ENCODE measurements around the gene ST3GAL5.
"Not testable (repeated sequence)": the region's sequence is repeated elsewhere in the genome, so short reads cannot be mapped to it uniquely, and the experiment has no call there.

ST3GAL5 gene

DNA sequence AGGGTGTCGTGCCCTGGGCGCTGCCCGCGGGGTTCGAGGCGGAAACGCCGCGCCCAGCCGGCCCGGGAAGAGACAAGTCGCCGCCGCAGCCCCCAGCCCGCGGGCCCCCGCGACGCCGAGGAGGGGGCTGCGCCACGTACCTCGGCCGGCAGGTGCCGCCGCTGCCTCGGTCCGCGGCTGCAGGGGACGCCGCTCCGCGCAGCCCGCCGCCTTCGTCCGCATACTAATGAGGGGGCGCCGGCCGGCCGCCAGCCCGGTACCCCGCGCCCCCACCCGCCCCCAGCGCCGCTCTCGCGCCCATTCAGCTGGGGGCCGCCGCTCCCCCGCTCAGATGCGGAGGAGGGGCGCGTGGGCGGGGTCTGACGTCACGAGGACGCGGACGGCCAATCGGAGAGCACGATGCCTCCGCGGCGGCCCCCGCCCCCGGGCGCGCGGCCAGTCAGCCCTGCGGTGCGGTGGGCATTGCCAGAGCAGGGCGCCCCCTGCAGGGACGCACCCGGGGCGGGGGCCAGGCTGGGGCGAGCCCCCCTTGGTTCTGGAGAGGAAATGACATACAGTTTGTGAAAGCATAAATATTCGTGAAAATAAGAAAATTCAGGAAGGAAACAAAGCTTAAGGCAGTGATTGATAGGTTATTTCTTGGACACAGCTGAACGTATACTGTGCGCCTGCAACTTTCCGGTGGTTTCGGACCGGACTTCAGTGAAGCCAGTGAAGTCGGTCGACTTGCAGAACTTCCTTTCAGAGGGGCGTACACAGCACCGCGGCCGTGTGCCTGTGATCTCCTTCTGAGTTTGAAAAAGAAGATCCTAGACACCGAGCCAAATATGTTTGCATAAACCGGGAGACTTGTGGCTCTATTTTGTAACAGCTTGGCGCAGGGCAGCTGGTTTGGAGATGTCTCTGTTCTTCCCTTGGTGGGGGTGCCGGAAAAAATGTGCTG lies at the start of gene ST3GAL5:
Gene ST3GAL5, minus strand, starts transcription at position 307 of the 943 bp plus-strand sequence. Its CDS starts 85 bp downstream, at position 222.
- in situ Hi-C loops (cut with HindIII; ENCODE audit: low pct_unique_long_range_greater_than_20kb, low sequenced_read_pairs), result no loop called here
- no peak for TF ChIP-seq JUND (IDR thresholded peaks at IDR 0.05; ENCODE audit: low read depth)
- DNase-seq (ENCODE audit: low read depth in 1 of 2, low spot score in 1 of 2), result peak; percentile 61 to 74

DNA sequence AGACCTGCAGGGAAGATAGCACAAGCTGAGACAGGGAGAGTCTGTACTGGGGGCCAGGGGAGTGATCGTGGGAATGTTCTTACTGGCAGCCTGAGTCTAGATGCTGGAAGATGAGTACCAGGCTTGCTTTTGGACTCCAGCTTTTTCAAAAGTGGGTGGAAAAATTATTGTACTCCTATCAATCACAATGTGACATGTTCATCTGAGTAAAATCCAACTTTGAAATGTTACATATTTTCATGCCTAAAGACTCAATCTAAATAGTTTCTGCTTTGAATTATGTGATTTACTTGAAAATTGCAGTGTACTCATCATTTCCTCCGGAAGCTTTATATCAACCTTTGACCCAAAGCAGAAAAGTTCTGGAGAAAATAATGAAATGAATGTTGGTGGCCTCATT lies 49.7 kb upstream of the ST3GAL5 start:
- in situ Hi-C loops (cut with HindIII; ENCODE audit: low pct_unique_long_range_greater_than_20kb, low sequenced_read_pairs), result no loop called here
- DNase-seq (ENCODE audit: low read depth in 1 of 2, low spot score in 1 of 2), result no peak
- TF ChIP-seq JUND (IDR thresholded peaks at IDR 0.05; ENCODE audit: low read depth), result no peak

DNA sequence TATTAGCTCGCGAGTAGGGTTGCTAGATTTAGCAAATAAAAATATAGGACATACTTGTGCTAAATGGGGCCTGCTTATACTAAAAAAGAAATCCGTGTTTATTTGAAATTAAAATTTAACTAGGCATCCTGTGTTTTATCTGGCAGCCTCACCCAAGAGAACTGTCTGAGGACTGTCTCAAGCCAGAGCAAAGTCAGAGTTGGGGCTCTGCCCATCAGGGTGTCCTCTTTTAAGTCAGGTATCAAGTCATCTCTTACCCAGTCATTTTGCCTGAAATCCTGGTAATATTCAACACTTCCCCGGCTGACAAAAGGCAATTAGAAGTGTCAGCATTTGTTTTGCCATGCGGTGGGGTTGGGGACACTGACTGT lies 48.3 kb upstream of the ST3GAL5 start:
- in situ Hi-C loops (cut with HindIII; ENCODE audit: low pct_unique_long_range_greater_than_20kb, low sequenced_read_pairs), result no loop called here
- TF ChIP-seq JUND (IDR thresholded peaks at IDR 0.05; ENCODE audit: low read depth), result no peak
- DNase-seq (ENCODE audit: low read depth in 1 of 2, low spot score in 1 of 2), result no peak

DNA sequence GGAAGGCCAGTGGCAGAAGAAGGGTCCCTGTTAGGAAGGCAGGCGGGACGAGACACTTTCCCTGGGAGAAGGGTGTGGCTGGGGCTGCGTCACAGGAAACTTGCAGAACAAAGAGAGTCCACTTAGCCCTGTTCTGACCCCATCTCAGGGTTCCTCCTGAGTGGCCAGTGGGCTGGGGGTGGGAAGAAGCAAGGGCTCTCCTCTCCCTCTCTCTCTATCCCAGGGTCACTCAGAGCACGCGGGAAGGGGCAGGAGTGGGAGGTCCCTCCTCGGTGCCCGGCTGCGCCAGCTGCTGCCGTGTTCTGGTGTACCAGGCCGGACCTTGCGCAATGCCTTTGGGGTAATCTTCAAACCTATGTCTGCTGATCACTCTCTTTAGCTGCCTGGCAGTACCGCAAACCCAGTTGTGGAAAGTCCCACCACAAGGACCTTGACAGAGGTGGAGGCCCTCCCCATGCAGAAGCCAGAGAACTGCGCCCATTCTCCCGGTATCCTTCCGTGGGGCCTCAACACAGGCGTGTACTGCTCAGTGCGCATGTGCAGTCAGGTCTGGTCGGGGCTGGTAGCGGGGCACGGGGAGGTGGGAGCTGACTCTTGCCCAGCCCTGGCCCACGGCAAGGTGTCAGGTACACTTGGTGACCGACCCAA lies 47.8 kb upstream of the ST3GAL5 start:
- DNase-seq (ENCODE audit: low read depth in 1 of 2, low spot score in 1 of 2), result no peak
- no peak for TF ChIP-seq JUND (IDR thresholded peaks at IDR 0.05; ENCODE audit: low read depth)
- in situ Hi-C loops (cut with HindIII; ENCODE audit: low pct_unique_long_range_greater_than_20kb, low sequenced_read_pairs), result no loop called here

- in situ Hi-C loops (cut with HindIII; ENCODE audit: low pct_unique_long_range_greater_than_20kb, low sequenced_read_pairs), result no loop called here
- TF ChIP-seq JUND (IDR thresholded peaks at IDR 0.05; ENCODE audit: low read depth), result no peak
- DNase-seq (ENCODE audit: low read depth in 1 of 2, low spot score in 1 of 2), result no peak
These were observed 47.0 kb upstream of the ST3GAL5 start for GRCh38 chr2:85935746-85936208.

DNA sequence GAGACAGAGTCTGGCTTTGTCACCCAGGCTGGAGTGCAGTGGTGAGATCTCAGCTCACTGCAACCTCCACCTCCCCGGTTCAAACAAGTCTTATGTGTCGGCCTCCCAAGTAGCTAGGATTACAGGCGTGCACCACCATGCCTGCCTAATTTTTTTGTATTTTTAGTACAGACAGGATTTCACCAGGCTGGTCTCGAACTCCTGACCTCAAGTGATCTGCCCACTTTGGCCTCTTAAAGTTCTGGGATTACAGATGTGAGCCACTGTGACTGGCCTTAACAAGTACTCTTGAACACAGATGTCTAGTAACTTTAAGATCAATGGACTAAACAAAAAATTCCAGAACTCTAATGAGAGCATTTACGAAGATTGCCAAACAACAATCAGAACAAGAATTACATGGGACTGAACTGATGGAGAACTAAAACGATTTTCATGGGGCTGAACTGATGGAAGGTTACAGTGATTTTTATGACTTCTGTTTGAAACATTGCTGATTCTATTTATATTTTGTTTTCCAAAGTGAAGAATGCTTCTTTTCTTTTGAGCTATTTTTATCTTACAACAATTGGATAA lies 46.5 kb upstream of the ST3GAL5 start:
- no peak for DNase-seq (ENCODE audit: low read depth in 1 of 2, low spot score in 1 of 2)
- no peak for TF ChIP-seq JUND (IDR thresholded peaks at IDR 0.05; ENCODE audit: low read depth)
- in situ Hi-C loops (cut with HindIII; ENCODE audit: low pct_unique_long_range_greater_than_20kb, low sequenced_read_pairs), result no loop called here

GRCh38 chr2:85933753-85934594 lies 45.2 kb upstream of the ST3GAL5 start:
- TF ChIP-seq JUND (IDR thresholded peaks at IDR 0.05; ENCODE audit: low read depth), result no peak
- no peak for DNase-seq (ENCODE audit: low read depth in 1 of 2, low spot score in 1 of 2)
- in situ Hi-C loops (cut with HindIII; ENCODE audit: low pct_unique_long_range_greater_than_20kb, low sequenced_read_pairs), result no loop called here

DNA sequence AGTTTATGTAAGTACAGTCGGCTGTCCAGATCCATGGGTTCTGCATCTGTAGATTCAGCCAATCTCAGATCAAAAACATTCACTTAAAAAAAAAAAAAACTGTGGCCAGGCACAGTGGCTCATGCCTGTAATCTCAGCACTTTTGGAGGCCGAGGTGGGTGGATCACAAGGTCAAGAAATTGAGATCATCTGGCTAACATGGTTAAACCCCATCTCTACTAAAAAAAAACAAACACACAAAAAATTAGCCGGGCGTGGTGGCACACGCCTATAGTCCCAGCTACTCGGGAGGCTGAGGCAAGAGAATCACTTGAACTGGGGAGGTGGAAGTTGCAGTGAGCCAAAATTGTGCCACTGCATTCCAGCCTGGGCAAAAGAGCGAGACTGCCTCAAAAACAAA lies 42.4 kb upstream of the ST3GAL5 start:
- in situ Hi-C loops (cut with HindIII; ENCODE audit: low pct_unique_long_range_greater_than_20kb, low sequenced_read_pairs), result not testable (repeated sequence)

DNA sequence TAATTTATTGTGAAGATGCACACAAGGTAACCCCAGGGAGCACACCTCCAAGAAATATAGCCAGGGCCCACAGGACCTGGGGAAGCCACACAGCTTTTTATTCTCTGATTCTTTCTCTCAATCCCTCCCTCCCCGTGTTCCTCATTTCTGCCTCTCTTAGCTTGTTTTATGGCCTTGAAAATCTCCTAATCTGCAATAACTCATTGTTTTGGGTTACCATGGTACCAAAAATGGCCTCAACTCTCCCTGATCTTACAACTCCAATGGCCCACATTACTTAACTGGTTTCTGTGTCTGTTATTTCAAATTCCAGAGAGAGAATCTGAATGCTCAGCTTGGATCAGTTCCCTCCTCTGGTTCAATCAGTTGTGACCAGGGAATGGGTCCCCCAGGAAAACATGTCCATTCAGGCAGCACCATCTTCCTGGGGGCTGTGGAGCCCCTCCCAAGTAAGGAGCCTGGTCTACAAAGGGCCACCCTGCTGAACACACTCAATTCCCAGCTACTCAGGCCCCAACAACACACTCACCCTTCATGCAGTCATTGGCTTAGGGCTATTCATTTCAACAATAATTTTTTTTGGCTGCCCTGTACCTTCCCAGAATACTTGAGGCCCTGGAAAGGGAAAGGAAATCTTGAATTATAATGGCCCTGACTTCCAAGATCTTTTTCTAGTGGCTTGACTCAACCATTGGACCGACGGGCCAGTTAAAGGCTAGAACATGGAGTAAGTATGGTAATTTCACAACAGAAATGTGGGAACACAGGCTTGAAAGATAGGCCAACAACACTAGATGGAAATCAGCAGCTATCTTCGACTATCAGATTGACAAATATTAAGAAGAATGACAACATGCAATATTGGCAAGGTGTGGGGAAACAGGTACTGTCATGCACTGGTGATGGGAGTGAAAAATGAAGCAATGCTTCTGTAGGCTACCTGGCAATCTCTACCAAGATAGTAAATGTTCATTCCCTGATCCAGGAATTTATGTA lies 41.6 kb upstream of the ST3GAL5 start:
- DNase-seq (ENCODE audit: low read depth in 1 of 2, low spot score in 1 of 2), result no peak
- in situ Hi-C loops (cut with HindIII; ENCODE audit: low pct_unique_long_range_greater_than_20kb, low sequenced_read_pairs), result no loop called here
- TF ChIP-seq JUND (IDR thresholded peaks at IDR 0.05; ENCODE audit: low read depth), result no peak

More for the DNA sequence above, 42.4 kb upstream of the ST3GAL5 start:
- DNase-seq (ENCODE audit: low read depth in 1 of 2, low spot score in 1 of 2), result not testable (repeated sequence)

DNA sequence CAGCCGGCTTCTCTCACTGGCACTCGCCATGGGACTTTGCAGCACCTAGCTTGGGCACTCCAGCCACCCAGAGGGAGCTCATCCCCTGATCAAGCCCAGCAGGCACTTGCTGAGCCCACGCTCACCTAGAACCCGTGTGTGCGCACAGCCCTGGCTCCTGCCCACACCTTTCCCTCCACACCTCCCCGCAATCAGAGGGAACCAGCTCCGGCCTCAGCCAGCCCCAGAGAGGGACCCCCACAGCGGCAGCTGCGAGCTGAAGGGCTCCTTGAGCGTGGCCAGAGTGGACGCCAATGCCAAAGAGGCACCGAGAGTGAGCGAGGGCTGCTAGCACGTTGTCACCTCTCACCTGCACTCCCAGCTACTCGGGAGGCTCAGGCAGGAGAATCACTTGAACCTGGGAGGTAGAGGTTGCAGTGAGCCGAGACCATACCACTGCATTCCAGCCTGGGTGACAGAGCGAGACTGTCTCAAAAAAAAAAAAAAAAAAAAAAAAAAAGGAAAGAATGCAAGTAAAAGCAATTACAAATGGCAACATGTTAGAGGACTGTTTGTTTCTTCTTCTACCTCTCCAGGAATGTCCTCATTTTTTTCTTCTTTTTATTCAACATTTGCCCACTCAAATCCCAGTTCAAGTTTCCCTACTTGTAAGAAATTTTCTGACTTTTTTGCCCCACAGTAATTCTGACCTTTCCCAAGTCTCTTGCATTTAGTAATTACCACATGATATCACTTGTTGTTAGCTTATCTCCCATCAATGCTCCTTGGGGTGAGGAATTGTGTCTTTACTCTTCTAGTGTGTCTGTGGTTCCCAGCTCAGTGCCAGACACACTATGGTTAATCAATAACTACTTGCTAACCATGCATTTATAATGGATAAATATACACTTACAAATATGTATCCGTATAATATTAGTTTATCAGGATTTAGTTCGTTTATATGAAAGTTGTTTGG lies 40.6 kb upstream of the ST3GAL5 start:
- in situ Hi-C loops (cut with HindIII; ENCODE audit: low pct_unique_long_range_greater_than_20kb, low sequenced_read_pairs), result no loop called here
- no peak for DNase-seq (ENCODE audit: low read depth in 1 of 2, low spot score in 1 of 2)
- no peak for TF ChIP-seq JUND (IDR thresholded peaks at IDR 0.05; ENCODE audit: low read depth)

Measured in T47D (cell line).